GM18526 (cell line): ENCODE measurements around the gene AP1B1.

Experiments
- POLR2A ChIP-seq: IDR thresholded peaks from 3 replicates; pipeline ENCODE4 v1.6.1; 2011; ENCODE audit not compliant: insufficient read length; ENCODE audit errors: extremely low read depth

The AP1B1 gene

DNA sequence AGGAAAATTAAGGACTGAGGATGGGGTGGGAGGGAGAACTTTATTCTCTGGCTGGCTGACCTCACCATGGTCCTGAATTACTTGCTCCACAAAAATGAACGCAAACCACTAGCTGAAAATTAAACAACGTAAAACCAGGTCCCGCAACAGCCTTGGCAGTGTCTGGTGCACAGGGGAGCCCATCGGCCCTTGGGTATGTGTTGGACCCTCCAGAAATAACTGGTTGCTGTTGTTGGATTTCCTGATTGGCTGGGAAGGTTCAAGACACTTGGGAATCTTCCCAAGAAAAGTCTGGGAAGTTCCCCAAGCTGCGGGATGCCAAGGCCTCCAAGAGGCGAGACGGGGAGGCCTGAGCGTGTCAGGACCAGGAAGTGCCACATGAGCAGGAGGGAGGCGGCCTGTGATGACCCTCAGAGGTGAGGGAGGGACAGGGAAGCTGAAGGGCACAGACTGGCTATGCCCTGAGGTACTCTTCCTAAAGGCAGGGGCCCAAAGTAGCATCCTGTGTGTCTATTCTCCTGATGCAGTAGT, 62.5 kb downstream of the AP1B1 start:
- no peak for TF ChIP-seq POLR2A

DNA sequence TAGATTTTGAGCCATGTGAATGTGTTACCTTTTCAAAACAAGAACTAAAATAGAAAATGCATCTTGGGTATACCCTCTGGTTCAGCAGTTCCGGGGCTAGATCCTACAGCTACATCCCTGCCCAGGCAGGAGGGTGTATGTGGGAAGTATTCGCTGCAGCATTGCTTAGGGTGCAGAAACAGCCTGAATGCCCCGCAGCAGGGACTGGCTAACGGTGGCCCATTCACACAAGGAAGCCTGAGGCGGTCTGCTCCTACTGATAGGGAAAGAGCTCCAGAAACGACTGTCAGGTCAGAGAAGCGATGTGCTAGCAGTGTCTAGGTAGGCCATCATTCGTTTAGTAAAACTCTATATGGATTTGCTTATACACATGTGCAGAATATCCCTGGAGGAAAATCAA, 63.0 kb downstream of the AP1B1 start:
- TF ChIP-seq POLR2A = no peak

DNA sequence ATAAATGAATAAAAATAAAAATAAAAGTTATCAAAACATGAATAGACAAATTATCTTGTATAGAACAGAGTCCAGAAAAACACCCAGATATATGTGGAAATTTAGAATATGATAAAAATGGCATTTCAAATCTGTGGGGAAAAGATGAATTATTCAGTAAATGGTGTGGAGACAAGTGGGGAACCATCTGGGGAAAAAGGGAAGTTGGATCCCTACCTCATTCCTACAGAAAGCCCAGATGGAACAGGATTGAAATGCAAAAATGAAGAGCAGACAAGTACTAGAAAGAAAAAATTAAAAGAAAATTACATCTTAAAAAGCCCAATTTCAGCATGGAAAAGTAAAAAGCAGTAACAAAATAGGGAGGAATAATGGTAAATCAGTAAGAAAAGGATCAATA, 64.7 kb downstream of the AP1B1 start:
- no peak for TF ChIP-seq POLR2A

- TF ChIP-seq POLR2A = no peak
Observed at GRCh38 chr22:29320546-29320945, 67.8 kb downstream of the AP1B1 start.

DNA sequence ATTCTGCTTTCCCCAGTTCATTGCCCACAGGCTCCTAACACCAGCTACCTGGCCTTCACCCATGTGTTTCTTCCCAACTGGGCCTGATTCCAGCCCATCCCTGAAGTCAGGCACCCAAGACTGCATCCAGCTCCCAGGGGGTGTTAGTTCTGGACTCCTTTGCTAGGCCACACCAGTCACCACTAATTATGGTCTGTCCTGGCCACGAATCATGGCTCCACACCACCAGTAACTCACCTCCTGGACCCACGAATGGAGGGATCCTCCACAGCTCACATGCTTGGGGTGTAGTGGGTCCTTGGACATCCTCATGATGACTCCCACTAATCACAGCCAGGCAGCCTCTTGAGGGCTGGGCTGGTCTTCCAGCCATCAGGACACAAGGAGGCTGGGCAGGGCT, 69.3 kb downstream of the AP1B1 start:
- TF ChIP-seq POLR2A = no peak

GRCh38 chr22:29317827-29318454, 70.4 kb downstream of the AP1B1 start:
- TF ChIP-seq POLR2A = no peak

DNA sequence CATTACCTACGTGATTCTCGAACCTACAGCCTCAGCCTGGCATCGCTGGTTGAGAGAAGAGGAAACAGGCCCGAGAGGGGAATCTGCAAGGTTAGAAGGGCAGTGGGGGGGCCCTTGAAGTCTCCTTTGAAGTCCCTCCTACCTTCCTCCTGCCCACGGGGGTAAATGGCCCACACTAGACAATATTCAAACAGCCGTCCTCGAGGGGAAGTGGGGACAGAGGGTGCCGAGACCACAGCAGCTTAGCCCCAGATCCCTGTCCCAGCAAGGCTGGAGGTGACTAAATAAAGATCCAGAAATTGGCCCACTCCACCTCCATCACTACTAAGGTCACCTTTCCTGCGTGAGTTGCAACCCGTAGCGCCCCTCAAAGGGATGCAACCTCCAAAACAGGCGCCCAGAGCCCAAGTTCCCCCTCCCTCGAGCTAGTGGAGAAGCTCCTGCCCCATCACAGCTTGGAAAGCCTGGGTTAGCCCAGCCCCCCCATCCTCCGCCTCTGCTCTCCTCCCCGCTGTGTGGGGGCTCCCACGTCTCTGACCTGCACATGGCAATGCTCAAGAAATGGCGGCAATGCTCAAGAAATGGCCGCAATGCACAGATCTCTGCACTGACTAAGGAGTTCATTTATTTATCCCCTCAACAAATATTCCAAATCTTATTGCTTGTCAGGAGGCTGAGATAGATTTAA, 72.1 kb downstream of the AP1B1 start:
- no peak for TF ChIP-seq POLR2A

GRCh38 chr22:29315286-29316140, 72.9 kb downstream of the AP1B1 start, which contains the start of gene RASL10A:
RASL10A (minus strand) TSS chr22:29315697; CDS start chr22:29315246, 451 bp downstream.
- no peak for TF ChIP-seq POLR2A

GRCh38 chr22:29314537-29315285, 73.7 kb downstream of the AP1B1 start:
- no peak for TF ChIP-seq POLR2A

GRCh38 chr22:29313576-29314466, 74.5 kb downstream of the AP1B1 start:
- no peak for TF ChIP-seq POLR2A

DNA sequence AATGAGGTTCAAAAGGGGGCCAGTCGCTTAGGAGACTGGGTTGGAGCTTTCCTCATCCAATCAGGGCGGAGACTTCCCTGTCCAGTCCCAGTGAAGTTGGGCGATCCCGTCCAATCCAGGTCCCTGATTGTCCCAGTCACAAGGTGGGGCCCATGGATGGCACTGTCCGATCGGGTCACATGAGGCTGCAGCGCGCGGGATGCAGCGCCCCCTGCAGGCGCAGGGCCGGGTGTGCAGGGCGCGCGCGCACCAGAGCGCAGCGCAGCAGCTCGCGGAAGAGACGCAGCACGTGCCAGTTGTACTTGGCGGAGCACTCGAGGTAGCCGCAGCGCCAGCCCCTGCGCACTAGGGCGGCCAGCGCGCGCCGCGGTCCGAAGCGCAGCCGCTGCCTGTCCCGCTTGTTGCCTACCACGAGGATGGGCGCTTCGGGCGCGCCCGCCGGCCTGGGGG, 75.2 kb downstream of the AP1B1 start:
- no peak for TF ChIP-seq POLR2A

GRCh38 chr22:29312218-29313125, 75.9 kb downstream of the AP1B1 start:
- no peak for TF ChIP-seq POLR2A
